Stimulated activated CD4-positive, alpha-beta T cell treated with anti-CD3 and anti-CD28 coated beads, TNF-alpha, amount 100 ng/mL, for 48 hours (primary cell): Measurements from ENCODE around the gene NXN.
"Not testable (repeated sequence)": the region's sequence is repeated elsewhere in the genome, so short reads cannot be mapped to it uniquely, and the experiment has no call there.

Experiments used
- DNase-seq, 3 donors: peaks; one replicate each; pipeline ENCODE4 v3.0.0-alpha.2; 2020; ENCODE audit warnings: low read depth in 3 of 3

NXN gene

DNA sequence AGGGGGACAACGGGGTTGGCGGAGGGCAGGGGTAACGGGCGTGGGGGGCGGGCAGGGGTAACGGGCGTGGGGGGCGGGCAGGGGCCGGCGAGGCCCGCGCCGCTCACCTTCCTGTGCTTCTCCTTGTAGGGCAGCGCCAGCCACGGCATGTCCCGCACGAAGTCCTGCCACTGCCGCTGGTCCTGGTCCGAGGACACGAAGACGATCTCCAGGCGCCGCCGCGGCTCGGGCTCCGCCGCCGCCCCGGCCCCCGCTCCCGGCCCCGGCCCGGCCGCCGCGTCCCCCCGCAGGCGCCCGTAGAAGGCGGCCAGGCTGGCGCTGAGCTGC is 401 bp downstream of the NXN start:
- DNase-seq = no peak

GRCh38 chr17:978103-979093 is 1.2 kb downstream of the NXN start:
- no peak for DNase-seq

DNA sequence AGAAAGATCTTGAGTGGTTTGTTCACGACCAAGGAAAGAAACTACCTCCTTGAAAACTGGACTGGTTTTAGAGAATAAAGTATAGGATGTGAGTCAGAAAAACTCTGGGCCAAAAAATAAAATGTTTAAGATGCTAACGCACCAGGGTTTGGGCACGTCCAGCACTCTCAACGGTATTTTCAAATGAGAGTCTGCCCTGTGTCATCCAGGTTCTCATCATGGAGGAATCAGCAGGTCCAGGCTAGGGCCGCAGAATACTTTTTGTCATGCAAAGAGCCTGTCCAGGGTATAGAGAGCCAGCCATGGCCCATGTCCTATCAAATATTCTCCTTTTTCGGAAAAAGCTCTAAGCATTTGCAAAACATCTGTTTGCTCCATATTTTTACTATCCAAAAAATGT is 2.4 kb downstream of the NXN start:
- no peak for DNase-seq

GRCh38 chr17:976312-976711 is 3.3 kb downstream of the NXN start:
- DNase-seq = no peak

DNA sequence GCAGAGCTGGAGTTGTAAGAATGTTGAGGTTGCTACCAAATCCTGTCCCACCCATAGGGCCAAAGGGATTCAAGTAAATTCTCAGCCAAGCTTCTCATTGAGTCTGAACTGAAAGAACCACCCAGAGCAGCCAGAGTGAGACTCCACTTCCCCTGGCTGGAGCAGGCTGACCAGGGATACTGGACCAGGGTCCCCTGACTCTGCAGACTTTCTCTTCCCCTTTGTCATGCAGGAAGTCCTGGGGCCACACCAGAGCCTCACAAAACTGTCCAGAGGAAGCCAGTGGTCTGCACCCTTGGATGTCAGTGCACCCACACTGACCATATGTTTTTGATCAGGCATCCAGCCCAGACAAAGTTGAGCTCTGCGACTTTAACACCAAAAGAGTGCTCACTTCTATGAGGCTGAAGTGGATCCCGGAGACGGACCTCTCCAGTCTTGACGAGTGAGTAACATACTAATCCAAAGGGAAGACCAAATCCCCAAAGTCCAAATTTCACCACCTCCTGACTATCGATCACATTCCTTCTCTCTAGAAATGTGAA is 4.1 kb downstream of the NXN start:
- DNase-seq = no peak

DNA sequence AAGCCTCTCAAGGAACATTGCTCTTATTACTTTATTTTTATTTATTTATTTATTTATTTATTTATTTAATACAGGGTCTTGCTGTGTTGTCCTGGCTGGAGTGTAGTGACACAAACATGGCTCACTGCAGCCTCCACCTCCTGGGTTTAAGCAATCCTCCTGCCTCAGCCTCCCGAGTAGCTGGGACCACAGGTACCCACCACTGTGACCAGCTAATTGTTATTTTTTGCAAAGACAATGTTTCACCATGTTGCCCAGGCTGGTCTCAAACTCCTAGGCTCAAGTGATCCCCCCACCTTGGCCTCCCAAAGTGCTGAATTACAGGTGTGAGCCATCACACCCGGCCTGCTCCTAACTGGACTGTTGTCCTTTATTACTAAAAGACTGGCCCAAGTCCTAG is 4.8 kb downstream of the NXN start:
- not testable (repeated sequence) for DNase-seq

- no peak for DNase-seq
Measured at GRCh38 chr17:973053-973452, 6.5 kb downstream of the NXN start.

DNA sequence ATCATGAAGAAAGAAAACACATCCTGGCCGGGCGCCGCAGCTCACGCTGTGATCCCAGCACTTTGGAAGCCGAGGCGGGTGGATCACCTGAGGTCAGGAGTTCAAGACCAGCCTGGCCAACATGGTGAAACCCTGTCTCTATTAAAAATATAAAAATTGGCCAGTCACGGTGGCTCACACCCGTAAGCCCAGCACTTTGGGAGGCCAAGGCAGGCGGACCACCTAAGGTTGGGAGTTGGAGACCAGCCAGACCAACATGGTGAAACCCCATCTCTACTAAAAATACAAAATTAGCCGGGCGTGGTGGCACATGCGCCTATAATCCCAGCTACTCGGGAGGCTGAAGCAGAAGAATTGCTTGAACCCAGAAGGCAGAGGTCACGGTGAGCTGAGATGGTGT is 7.7 kb downstream of the NXN start:
- not testable (repeated sequence) for DNase-seq

DNA sequence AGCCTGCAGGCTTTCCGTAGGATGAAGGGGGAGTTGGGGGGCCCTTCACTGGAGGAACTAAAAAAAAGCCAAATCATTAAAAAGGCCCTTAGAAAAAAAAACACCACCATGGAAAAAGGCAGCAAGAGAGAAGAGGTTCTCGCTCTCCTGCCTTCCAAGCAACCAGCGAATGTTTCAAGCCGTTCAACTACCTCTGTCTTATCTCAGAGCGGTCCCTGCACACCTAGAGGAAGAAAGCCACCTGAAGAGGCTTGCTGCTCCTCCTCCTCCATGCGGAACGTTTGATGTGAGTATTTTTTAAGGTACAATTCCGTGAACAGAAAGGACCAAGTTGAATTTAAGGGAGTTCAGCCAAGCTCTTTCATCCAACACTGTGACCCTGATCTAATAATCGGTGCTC is 9.2 kb downstream of the NXN start:
- DNase-seq = no peak

GRCh38 chr17:969811-970355 is 9.7 kb downstream of the NXN start:
- no peak for DNase-seq

DNA sequence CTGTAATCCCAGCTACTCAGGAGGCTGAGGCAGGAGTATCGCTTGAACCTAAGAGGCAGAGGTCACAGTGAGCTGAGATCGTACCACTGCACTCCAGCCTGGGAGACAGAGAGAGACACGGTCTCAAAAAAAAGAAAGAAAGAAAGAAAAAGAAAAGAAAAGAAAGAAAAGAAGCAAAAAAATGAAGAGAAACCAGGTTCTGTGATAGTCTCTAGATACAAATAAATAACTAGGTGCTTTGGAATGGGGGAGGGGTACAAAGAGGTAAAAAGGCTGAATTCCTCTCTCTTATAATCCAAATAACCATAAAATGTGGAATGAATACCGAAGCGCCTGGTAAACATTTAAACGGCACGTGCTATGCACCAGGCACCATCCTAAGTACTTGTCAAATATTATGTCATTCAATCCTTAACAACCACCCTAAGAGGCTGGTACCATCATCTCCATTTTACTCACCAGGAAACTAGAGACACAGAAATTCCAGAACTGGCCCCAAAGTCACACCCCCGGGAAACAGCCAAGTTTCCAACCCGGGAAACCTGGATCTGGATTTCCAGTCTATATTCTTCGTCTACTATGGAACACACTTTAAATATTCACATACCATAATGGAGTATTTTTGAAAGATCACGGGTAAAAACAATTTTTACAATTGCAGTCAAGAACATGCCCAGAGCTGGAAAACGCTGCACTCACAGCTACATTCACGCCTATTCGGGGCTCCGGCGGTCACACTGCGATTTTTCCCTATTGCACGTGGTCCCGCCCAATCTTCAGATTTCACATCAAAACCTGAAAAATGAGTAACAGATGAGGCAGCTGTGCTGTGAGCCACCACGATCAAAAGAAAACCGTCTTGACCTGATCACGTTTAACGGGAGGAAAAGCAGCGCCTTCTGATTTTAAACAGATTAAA is 10.5 kb downstream of the NXN start:
- no peak for DNase-seq

DNA sequence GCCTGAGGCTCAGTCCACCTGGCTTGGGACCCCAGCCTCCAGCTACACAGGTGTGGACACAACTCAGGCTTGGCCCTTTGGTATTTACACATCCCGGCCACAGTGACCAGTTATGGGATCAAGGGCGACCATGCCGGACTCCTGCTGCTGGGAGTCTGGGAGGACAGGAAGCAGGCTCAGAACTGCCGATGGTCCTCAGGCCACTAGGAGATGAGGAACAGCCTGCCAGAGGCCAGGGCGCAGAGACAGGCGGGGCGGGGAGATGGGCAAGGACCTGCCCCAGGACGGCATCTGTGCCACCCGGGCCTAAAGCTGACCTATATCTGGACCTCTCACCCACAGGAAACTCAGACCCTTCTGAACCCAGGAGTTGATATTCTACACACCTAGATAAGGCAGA is 12.5 kb downstream of the NXN start:
- no peak for DNase-seq

GRCh38 chr17:965311-965989 is 14.1 kb downstream of the NXN start:
- DNase-seq = no peak

DNA sequence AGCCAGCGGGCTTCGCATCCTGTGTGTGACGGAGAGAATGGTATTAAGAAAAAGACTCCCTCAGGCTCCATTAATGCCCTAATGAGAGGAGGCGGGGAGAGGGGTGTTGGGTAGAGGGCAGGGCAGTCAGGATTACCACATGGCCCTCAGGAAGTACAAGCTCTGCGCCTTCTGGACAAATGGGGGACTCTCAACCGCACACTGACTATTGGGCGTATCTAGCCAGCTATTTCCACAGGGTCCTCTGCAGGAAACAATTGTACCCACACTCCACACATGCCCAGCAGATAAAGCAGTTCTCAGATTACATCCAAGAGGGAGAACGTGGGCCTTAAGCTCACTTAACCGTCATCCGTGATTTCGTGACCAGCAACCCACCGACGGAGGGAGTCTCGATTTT is 14.7 kb downstream of the NXN start:
- no peak for DNase-seq

- DNase-seq = no peak
Measured at GRCh38 chr17:962670-963069, 16.9 kb downstream of the NXN start.

DNA sequence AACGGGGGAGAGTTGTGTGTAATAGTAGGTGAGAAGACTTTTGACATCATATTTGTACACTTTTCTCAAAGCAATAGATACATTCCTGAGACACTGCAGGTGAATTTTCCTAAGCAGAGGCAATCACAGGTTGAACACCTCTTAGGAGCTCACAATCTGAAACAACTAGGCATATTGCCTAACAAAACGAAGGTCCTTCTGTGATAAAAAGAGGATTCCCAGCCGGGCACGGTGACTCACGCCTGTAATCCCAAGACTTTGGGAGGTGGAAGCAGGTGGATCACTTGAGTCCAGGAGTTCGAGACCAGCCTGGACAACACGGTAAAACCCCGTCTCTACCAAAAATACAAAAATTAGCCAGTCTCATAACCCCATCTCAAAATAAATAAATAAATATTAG is 17.4 kb downstream of the NXN start:
- DNase-seq = no peak

GRCh38 chr17:958712-959451 is 20.7 kb downstream of the NXN start:
- no peak for DNase-seq

DNA sequence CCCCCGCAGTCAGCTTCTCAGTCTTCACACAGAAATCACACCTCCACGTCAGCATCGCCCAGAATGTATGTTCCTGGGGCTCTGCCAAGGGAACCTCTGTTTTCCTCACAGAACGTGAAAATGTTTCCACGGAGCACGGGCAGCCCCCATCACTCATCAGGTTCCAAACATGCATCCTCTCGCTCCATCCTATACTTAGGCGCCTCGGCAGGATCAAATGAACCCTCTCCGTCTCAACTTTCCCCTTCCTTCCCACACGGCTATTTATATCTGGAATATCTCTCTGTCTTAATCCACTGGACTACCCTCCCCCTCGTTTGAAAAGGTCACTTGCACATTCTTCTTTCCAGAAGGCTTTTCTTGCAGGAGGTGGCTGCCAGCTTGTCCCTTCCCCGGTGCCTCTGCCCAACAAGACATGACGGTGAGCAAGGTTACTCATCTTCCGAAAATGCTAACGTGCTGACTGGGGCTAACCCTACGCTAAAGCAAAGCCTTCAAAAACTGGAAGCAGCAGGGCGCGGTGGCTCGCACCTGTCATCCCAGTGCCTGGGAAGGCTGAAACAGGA is 21.6 kb downstream of the NXN start:
- no peak for DNase-seq

DNA sequence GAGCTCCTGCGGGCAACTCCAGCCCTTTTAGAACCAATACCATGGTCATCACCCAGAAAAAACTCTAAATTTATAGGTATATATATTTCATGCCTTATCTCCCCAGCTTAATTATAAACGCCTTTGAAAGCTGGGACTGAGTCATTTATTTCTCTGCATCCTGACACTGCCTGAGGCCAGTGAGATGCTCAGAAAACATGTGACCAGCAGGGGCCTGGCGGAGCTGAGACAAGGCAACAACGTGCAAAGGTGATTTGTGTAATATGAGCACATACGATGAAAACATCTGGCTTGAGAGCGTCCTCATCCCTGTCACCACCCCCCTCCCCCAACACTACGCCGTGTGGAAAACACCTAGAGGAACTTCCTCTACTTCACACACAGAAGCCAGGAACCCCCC is 22.7 kb downstream of the NXN start:
- no peak for DNase-seq

- no peak for DNase-seq
Measured at GRCh38 chr17:954431-955164, 25.0 kb downstream of the NXN start.
